ENCODE measurements around the gene C3. TPM values are rescaled to one million over a fixed set of nuclear protein-coding genes. Genes with fewer than 3 reads are reported as not detected.

Gene C3
- total RNA-seq, 4 donors from 2014 or later: 262 to 1,114 (median 554) TPM

- TF ChIP-seq, protein P1, sequence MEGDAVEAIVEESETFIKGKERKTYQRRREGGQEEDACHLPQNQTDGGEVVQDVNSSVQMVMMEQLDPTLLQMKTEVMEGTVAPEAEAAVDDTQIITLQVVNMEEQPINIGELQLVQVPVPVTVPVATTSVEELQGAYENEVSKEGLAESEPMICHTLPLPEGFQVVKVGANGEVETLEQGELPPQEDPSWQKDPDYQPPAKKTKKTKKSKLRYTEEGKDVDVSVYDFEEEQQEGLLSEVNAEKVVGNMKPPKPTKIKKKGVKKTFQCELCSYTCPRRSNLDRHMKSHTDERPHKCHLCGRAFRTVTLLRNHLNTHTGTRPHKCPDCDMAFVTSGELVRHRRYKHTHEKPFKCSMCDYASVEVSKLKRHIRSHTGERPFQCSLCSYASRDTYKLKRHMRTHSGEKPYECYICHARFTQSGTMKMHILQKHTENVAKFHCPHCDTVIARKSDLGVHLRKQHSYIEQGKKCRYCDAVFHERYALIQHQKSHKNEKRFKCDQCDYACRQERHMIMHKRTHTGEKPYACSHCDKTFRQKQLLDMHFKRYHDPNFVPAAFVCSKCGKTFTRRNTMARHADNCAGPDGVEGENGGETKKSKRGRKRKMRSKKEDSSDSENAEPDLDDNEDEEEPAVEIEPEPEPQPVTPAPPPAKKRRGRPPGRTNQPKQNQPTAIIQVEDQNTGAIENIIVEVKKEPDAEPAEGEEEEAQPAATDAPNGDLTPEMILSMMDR (IDR thresholded peaks at IDR 0.05; ENCODE audit: low read depth): no peak
Observed at GRCh38 chr19:6743066-6743465, 22.6 kb upstream of the C3 start.

DNA sequence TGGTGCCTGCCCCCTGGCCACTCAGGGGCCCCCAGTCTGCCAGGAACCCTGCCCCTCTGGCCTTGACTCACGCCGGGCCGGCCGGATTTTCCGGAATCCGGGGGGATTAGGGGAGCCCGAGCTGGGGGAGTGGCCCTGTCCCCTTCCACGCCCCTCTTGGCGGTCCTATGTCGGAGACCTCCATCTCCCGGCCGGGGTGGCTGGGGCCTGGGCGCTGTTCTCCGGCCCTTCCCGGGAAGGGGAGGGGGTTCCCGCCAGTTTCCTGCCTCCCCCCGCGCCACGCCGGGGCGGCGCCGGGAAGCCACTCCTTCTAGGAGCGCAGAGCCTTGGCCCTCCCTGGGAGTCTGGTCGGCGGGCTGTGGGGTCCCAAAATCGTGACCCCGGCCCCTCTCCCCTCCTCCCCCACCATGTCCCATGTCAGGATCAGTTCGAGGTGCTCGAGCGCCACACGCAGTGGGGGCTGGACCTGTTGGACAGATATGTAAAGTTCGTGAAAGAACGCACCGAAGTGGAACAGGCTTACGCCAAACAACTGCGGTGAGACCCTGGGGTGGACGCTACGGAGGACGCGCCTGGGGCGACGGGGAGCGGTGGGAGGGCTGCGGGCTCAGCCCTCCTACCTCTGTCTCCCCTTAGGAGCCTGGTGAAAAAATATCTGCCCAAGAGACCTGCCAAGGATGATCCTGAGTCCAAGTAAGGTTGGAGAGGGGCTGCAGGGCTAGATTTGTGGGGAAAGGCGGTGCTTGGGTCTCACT, 20.3 kb upstream of the C3 start:
- TF ChIP-seq, protein P1 (IDR thresholded peaks at IDR 0.05; ENCODE audit: low read depth): no peak

- TF ChIP-seq, protein P1 (IDR thresholded peaks at IDR 0.05; ENCODE audit: low read depth): no peak
Observed at GRCh38 chr19:6739883-6740588, 19.6 kb upstream of the C3 start.

- TF ChIP-seq, protein P1 (IDR thresholded peaks at IDR 0.05; ENCODE audit: low read depth): no peak
Observed at GRCh38 chr19:6739390-6739882, 19.0 kb upstream of the C3 start, which contains the start of gene TRIP10. TRIP10 (plus strand) TSS chr19:6739680; CDS start chr19:6739762, 82 bp downstream.

GRCh38 chr19:6738787-6739389, 18.4 kb upstream of the C3 start:
- TF ChIP-seq, protein P1 (IDR thresholded peaks at IDR 0.05; ENCODE audit: low read depth): no peak

DNA sequence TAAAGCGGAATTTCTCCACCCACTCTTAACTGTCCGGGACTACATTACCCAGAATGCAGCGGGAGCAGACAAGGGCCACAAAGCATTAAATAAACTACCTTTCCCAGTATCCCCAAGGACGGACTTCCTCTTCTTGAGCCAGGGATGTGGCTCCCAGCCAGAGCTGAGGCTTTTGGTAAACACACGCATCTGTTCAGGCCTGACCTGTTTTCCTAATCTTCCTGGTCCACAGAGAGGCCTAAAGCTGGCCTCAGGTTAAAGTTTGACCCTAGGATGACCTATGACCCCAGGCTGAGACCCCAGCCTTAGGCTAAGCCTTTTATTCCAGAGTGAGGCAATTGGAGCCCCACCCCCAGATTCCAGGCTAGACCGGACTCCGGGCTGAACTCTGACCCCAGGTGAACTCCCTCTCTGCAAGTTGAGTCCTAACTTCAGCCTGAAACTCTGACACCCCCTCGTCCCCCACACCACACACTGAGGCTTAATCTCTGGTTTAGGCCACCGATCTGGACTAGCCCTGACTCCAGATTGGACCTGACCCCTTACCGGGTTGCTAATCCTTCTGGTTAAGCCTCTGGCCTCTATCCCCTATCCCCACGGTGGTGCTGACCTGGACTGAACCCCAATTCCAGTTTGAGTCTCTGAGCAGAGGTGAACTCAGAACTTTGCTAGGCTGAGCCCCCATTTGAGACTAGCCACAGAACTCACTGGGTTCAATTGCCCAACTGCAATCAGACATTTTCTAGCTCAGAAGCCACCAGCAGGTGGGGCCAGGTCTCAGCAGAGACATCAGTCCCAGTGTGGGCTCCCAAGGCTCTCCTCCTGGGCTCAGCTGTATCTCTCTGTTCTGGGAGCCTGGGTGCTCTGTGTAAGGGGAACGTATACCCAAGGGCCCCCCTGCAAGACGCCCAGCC, 17.7 kb upstream of the C3 start:
- TF ChIP-seq, protein P1 (IDR thresholded peaks at IDR 0.05; ENCODE audit: low read depth): no peak

All from subcutaneous adipose tissue (tissue), 4 donors.